HFFc6 (cell line): ENCODE measurements around the gene BPGM. TPM values are rescaled to one million over a fixed set of nuclear protein-coding genes. Genes with fewer than 3 reads are reported as not detected.

Experiments
- DNase-seq: peaks from one replicate; pipeline ENCODE4 v3.0.0-alpha.2; 2018
- H3K27ac Mint-ChIP-seq: 2 replicates; pipeline ENCODE4 v1.8.0; 2020; ENCODE audit warnings: mild to moderate bottlenecking, mixed read lengths
- H3K27me3 Mint-ChIP-seq: 2 replicates; pipeline ENCODE4 v1.8.0; 2021; ENCODE audit warnings: mild to moderate bottlenecking, moderate library complexity, mixed read lengths; ENCODE audit not compliant: insufficient read depth
- H3K36me3 Mint-ChIP-seq: 2 replicates; pipeline ENCODE4 v1.8.0; 2021; ENCODE audit warnings: low read depth, mixed read lengths
- H3K4me1 Mint-ChIP-seq: 2 replicates; pipeline ENCODE4 v1.8.0; 2020; ENCODE audit warnings: low read depth, mixed read lengths
- H3K4me3 Mint-ChIP-seq: 2 replicates; pipeline ENCODE4 v1.8.0; 2020; ENCODE audit warnings: mild to moderate bottlenecking, moderate library complexity, mixed read lengths
- H3K9me3 Mint-ChIP-seq: 2 replicates; pipeline ENCODE4 v1.8.0; 2020; ENCODE audit warnings: mild to moderate bottlenecking, mixed read lengths
- CTCF ChIP-seq: fragments of 200-600 bp; sonication (generic); IDR thresholded peaks from 2 replicates; pipeline ENCODE4 v1.5.0; 2021; ENCODE audit warnings: antibody characterized with exemption, mild to moderate bottlenecking
- total RNA-seq, 6 experiments: library from RNA; stranded (reverse); fragmentation: NEBNext Ultra II Directional; extraction: Animal tissue kit (Norgen Biotek cat#: 25700); gene quantifications; 2 replicates in 1 of 6; 3 replicates in 5 of 6; pipeline ENCODE4 v1.2.3, GENCODE V29; 2021

Gene BPGM
- total RNA-seq, 6 experiments from 2014 or later, result 34.4 to 57.3 (median 39.3) TPM

- H3K9me3 Mint-ChIP-seq, result no peaks in the 10 kb centered on the region
- no peak for DNase-seq
- no peaks in the 10 kb centered on the region for H3K27me3 Mint-ChIP-seq
- peak overlapping the region; percentile 87; the same call in 1 of the 2 replicates for H3K27ac Mint-ChIP-seq
- no peak overlapping the region for H3K4me3 Mint-ChIP-seq
- H3K36me3 Mint-ChIP-seq, result no peaks in the 10 kb centered on the region
- TF ChIP-seq CTCF, result no peak
- H3K4me1 Mint-ChIP-seq, result peaks cover 62% of the 10 kb centered on the region
Observed at GRCh38 chr7:134632052-134632451, 14.6 kb upstream of the BPGM start.

GRCh38 chr7:134632937-134633540 lies 13.6 kb upstream of the BPGM start:
- TF ChIP-seq CTCF, result peak; percentile 85
- Mint-ChIP-seq H3K36me3 (no peaks in the 10 kb centered on the region), H3K9me3 (no peaks in the 10 kb centered on the region), H3K27ac (peak overlapping the region; percentile 15), H3K4me1 (peaks cover 68% of the 10 kb centered on the region), H3K4me3 (no peak overlapping the region), H3K27me3 (no peaks in the 10 kb centered on the region)
- DNase-seq, result peak; percentile 60

- TF ChIP-seq CTCF, result no peak
- Mint-ChIP-seq H3K36me3 (no peaks in the 10 kb centered on the region), H3K4me3 (no peak overlapping the region), H3K27ac (no peak overlapping the region), H3K27me3 (no peaks in the 10 kb centered on the region), H3K4me1 (peaks cover 58% of the 10 kb centered on the region), H3K9me3 (no peaks in the 10 kb centered on the region)
- no peak for DNase-seq
Observed at GRCh38 chr7:134636008-134636449, 10.6 kb upstream of the BPGM start.

- no peak for TF ChIP-seq CTCF
- Mint-ChIP-seq H3K4me3 (no peak overlapping the region), H3K9me3 (no peaks in the 10 kb centered on the region), H3K27ac (no peak overlapping the region), H3K36me3 (peaks cover 9% of the 10 kb centered on the region; the same call in 1 of the 2 replicates), H3K4me1 (peaks cover 59% of the 10 kb centered on the region), H3K27me3 (no peaks in the 10 kb centered on the region)
- DNase-seq, result no peak
Observed at GRCh38 chr7:134637441-134637840, 9.2 kb upstream of the BPGM start.

GRCh38 chr7:134637934-134638719 lies 8.5 kb upstream of the BPGM start:
- H3K36me3 Mint-ChIP-seq, result peaks cover 10% of the 10 kb centered on the region; the same call in 1 of the 2 replicates
- no peaks in the 10 kb centered on the region for H3K27me3 Mint-ChIP-seq
- DNase-seq, result no peak
- peaks cover 54% of the 10 kb centered on the region for H3K4me1 Mint-ChIP-seq
- H3K9me3 Mint-ChIP-seq, result no peaks in the 10 kb centered on the region
- no peak overlapping the region for H3K4me3 Mint-ChIP-seq
- no peak for TF ChIP-seq CTCF
- no peak overlapping the region for H3K27ac Mint-ChIP-seq
